ENCODE results near the gene ANHX. TPM values are rescaled to one million over a fixed set of nuclear protein-coding genes. Genes with fewer than 3 reads are reported as not detected.

Gene ANHX
- total and polyA plus RNA-seq, 2 donors (not counting 1 experiment from before 2014, with no cell fraction given): not detected

DNA sequence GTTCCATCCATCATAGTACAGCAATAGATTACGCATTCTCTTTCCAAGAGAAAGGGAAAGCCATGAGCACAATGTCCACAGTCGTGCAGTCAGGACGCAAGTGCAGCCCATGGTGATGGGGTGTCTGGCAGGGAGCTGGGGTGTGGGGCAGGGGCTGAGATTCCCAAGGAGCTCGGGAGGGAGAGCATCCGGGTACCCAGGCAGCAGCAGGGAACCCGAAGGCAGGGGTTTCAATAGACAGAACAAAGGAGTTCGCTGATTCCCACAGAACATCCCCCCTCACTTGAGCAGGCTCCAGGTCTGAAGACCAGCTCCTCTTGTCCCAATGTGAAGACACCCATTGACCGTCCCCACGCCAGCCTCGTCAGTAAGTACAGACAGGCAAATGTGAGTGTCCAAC, 13.5 kb downstream of the ANHX start:
- H4K20me1 ChIP-seq (ENCODE audit: control insufficient read depth, extremely low read depth, insufficient read depth, low read length): no peaks in the 10 kb centered on the region
- no peak overlapping the region for H2AFZ ChIP-seq (ENCODE audit: low read length)
- no peaks in the 10 kb centered on the region for H3K36me3 ChIP-seq (ENCODE audit: control insufficient read depth, insufficient read depth, low read length)
- no peak overlapping the region for H3K4me2 ChIP-seq (ENCODE audit: extremely low read depth, insufficient read depth, low read length)
- H3K27me3 ChIP-seq (ENCODE audit: control insufficient read depth, insufficient read depth, low read length): no peaks in the 10 kb centered on the region
- TF ChIP-seq, protein P1, sequence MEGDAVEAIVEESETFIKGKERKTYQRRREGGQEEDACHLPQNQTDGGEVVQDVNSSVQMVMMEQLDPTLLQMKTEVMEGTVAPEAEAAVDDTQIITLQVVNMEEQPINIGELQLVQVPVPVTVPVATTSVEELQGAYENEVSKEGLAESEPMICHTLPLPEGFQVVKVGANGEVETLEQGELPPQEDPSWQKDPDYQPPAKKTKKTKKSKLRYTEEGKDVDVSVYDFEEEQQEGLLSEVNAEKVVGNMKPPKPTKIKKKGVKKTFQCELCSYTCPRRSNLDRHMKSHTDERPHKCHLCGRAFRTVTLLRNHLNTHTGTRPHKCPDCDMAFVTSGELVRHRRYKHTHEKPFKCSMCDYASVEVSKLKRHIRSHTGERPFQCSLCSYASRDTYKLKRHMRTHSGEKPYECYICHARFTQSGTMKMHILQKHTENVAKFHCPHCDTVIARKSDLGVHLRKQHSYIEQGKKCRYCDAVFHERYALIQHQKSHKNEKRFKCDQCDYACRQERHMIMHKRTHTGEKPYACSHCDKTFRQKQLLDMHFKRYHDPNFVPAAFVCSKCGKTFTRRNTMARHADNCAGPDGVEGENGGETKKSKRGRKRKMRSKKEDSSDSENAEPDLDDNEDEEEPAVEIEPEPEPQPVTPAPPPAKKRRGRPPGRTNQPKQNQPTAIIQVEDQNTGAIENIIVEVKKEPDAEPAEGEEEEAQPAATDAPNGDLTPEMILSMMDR (conservative IDR thresholded peaks at IDR 0.05 in 1 of 2, IDR thresholded peaks at IDR 0.05 in 1 of 2; ENCODE audit: low read depth in 1 of 2, low read length in 2 of 2): no peak
- TF ChIP-seq EZH2 (IDR thresholded peaks at IDR 0.05; ENCODE audit: low read length, missing control alignments): no peak
- H3K27ac ChIP-seq (ENCODE audit: insufficient read depth, low read length): no peak overlapping the region
- no peaks in the 10 kb centered on the region for H3K9me3 ChIP-seq (ENCODE audit: control insufficient read depth, insufficient read depth, low read depth, low read length)
- H3K79me2 ChIP-seq (ENCODE audit: control insufficient read depth, insufficient read depth, low read length): no peaks in the 10 kb centered on the region
- DNase-seq (ENCODE audit: low read depth in 2 of 2): no peak
- no peak overlapping the region for H3K9ac ChIP-seq (ENCODE audit: insufficient read depth, low read length)
- H3K4me3 ChIP-seq (replicated peaks in 1 of 4; ENCODE audit: control extremely low read depth in 1 of 4, insufficient read depth in 1 of 4, low read depth in 3 of 4, low read length in 4 of 4): no peak overlapping the region
- no peaks in the 10 kb centered on the region for H3K4me1 ChIP-seq (ENCODE audit: control insufficient read depth, extremely low read depth, insufficient read depth, low read length)

DNA sequence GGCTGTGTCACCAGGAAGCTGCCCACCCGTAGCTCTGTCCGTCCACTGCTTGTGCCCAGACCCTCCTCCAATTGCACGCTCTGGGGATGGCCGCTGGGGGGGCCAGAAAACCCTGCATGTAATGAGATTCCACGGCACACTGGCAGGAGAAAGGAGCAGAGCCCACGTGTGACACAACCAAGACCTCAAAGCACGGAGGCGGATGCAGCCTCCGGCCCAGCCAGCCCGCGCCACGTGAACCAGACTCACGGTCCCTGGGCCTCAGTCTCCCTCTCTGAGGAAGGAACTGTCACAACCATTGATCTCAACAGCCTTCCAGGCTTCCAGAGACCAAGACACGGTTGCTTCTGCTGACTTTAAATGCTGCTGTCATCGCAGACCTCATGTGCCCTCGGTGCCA, 14.4 kb downstream of the ANHX start:
- no peak for DNase-seq (ENCODE audit: low read depth in 2 of 2)
- Histone ChIP-seq H4K20me1 (ENCODE audit: control insufficient read depth, extremely low read depth, insufficient read depth, low read length) (no peaks in the 10 kb centered on the region), H3K4me3 (replicated peaks in 1 of 4; ENCODE audit: control extremely low read depth in 1 of 4, insufficient read depth in 1 of 4, low read depth in 3 of 4, low read length in 4 of 4) (no peak overlapping the region), H3K9ac (ENCODE audit: insufficient read depth, low read length) (no peak overlapping the region), H3K36me3 (ENCODE audit: control insufficient read depth, insufficient read depth, low read length) (no peaks in the 10 kb centered on the region), H3K27ac (ENCODE audit: insufficient read depth, low read length) (no peak overlapping the region), H3K4me1 (ENCODE audit: control insufficient read depth, extremely low read depth, insufficient read depth, low read length) (no peaks in the 10 kb centered on the region), H3K4me2 (ENCODE audit: extremely low read depth, insufficient read depth, low read length) (no peak overlapping the region), H2AFZ (ENCODE audit: low read length) (no peak overlapping the region), H3K79me2 (ENCODE audit: control insufficient read depth, insufficient read depth, low read length) (no peaks in the 10 kb centered on the region), H3K9me3 (ENCODE audit: control insufficient read depth, insufficient read depth, low read depth, low read length) (no peaks in the 10 kb centered on the region), H3K27me3 (ENCODE audit: control insufficient read depth, insufficient read depth, low read length) (no peaks in the 10 kb centered on the region)
- TF ChIP-seq, protein P1 (conservative IDR thresholded peaks at IDR 0.05 in 1 of 2, IDR thresholded peaks at IDR 0.05 in 1 of 2; ENCODE audit: low read depth in 1 of 2, low read length in 2 of 2): no peak
- no peak for TF ChIP-seq EZH2 (IDR thresholded peaks at IDR 0.05; ENCODE audit: low read length, missing control alignments)

DNA sequence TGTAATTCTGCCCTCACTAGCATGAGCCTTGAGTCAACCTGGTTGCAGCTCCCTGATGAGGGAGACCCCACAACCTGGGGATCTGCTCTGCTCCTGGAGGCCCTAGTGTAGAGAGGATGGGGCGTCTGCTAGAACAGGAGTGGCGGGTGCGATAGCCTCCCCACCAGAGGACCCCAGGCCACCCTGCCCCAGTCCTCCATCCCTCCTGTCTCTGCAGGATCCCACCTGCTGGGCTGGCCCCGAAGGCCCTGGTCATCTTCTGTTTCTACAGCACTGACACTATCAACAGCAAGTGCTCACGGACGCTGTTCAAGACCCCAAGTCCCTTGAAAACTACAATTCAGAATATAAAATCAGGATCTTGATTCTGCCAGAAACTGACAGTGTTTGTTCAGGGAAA, 15.2 kb downstream of the ANHX start:
- Histone ChIP-seq H3K9ac (ENCODE audit: insufficient read depth, low read length) (no peak overlapping the region), H3K4me1 (ENCODE audit: control insufficient read depth, extremely low read depth, insufficient read depth, low read length) (no peaks in the 10 kb centered on the region), H3K79me2 (ENCODE audit: control insufficient read depth, insufficient read depth, low read length) (no peaks in the 10 kb centered on the region), H3K9me3 (ENCODE audit: control insufficient read depth, insufficient read depth, low read depth, low read length) (no peaks in the 10 kb centered on the region), H3K27me3 (ENCODE audit: control insufficient read depth, insufficient read depth, low read length) (no peaks in the 10 kb centered on the region), H3K4me2 (ENCODE audit: extremely low read depth, insufficient read depth, low read length) (no peak overlapping the region), H3K4me3 (replicated peaks in 1 of 4; ENCODE audit: control extremely low read depth in 1 of 4, insufficient read depth in 1 of 4, low read depth in 3 of 4, low read length in 4 of 4) (no peak overlapping the region), H3K36me3 (ENCODE audit: control insufficient read depth, insufficient read depth, low read length) (no peaks in the 10 kb centered on the region), H3K27ac (ENCODE audit: insufficient read depth, low read length) (no peak overlapping the region), H2AFZ (ENCODE audit: low read length) (no peak overlapping the region), H4K20me1 (ENCODE audit: control insufficient read depth, extremely low read depth, insufficient read depth, low read length) (no peaks in the 10 kb centered on the region)
- DNase-seq (ENCODE audit: low read depth in 2 of 2): no peak
- TF ChIP-seq EZH2 (IDR thresholded peaks at IDR 0.05; ENCODE audit: low read length, missing control alignments): no peak
- TF ChIP-seq, protein P1 (conservative IDR thresholded peaks at IDR 0.05 in 1 of 2, IDR thresholded peaks at IDR 0.05 in 1 of 2; ENCODE audit: low read depth in 1 of 2, low read length in 2 of 2): no peak

Data from fibroblast of lung (primary cell).